Measurements from ENCODE around the gene PPP6R2. TPM values are rescaled to one million over a fixed set of nuclear protein-coding genes. Genes with fewer than 3 reads are reported as not detected.

Gene PPP6R2
- total and polyA plus RNA-seq, 2 of the 4 experiments (the other 2 are of a cell fraction) = 49.2 to 51.6 TPM

- ChIA-PET POLR2A (ENCODE audit: unreplicated experiment) (no interaction called here), CTCF (no interaction called here)
- dilution Hi-C loops (cut with HindIII; ENCODE audit: low sequenced_read_pairs, unreplicated experiment) (no loop called here), intact Hi-C loops (cut with micrococcal nuclease) (no loop called here), in situ Hi-C loops (cut with MboI; ENCODE audit: low sequenced_read_pairs) (no loop called here)
- no peak overlapping the region for H3K9ac ChIP-seq (ENCODE audit: low read depth, low read length)
- no peak overlapping the region for H2BK20ac ChIP-seq (ENCODE audit: low read depth, low read length)
- H3K27ac ChIP-seq (ENCODE audit: insufficient read depth, low read length) = no peak overlapping the region
- H4K20me1 ChIP-seq (ENCODE audit: insufficient read depth, low read length) = peaks cover 53% of the 10 kb centered on the region
- no peak overlapping the region for H4K91ac ChIP-seq (ENCODE audit: insufficient read depth, low read depth, low read length)
- H2AFZ ChIP-seq (replicated peaks; ENCODE audit: low read length, poor library complexity) = no peak overlapping the region
- no peak for DNase-seq
- 90% methylated on average over 7 of the region's 22 CpGs; no CpG with 5 or more reads in 1 of the 2 experiments for WGBS, 2 experiments (ENCODE audit: extremely low coverage in 2 of 2, insufficient read length in 1 of 2)
- H3K4ac ChIP-seq (ENCODE audit: low read depth, low read length) = no peak overlapping the region
- H4K5ac ChIP-seq (ENCODE audit: low read depth, low read length) = no peak overlapping the region
- no peak overlapping the region for H2BK15ac ChIP-seq (ENCODE audit: low read depth, low read length)
- no peak overlapping the region for H2AK9ac ChIP-seq (replicated peaks; ENCODE audit: low read depth, low read length, poor library complexity)
- H2AK5ac ChIP-seq (ENCODE audit: low read depth, low read length) = no peak overlapping the region
- no peak overlapping the region for H3K23ac ChIP-seq (ENCODE audit: low read depth, low read length)
- H3K27me3 ChIP-seq (ENCODE audit: control insufficient read depth, insufficient read depth, low read length) = no peaks in the 10 kb centered on the region
- H3K36me3 ChIP-seq (ENCODE audit: control insufficient read depth, insufficient read depth, low read length) = peaks cover 51% of the 10 kb centered on the region
- H3K9me3 ChIP-seq (ENCODE audit: control insufficient read depth, insufficient read depth, low read length) = no peaks in the 10 kb centered on the region
- no peak overlapping the region for H3K18ac ChIP-seq (ENCODE audit: low read depth, low read length)
- H2BK5ac ChIP-seq (ENCODE audit: low read depth, low read length, poor library complexity, severe bottlenecking) = no peak overlapping the region
- no peak overlapping the region for H3K56ac ChIP-seq (ENCODE audit: extremely low read depth, insufficient read depth, low read length)
- H3K14ac ChIP-seq (replicated peaks; ENCODE audit: low read depth, low read length) = no peak overlapping the region
- no peak overlapping the region for H3K4me3 ChIP-seq (ENCODE audit: insufficient read depth, low read depth, low read length)
- no peak overlapping the region for H4K8ac ChIP-seq (ENCODE audit: low read depth in 2 of 2, low read length in 2 of 2)
- peaks cover 15% of the 10 kb centered on the region for H3K4me1 ChIP-seq (ENCODE audit: control insufficient read depth, insufficient read depth, low read length)
- BruUV-seq (replicated peaks) = no TSS peak
- H3K4me2 ChIP-seq (ENCODE audit: low read depth, low read length) = no peak overlapping the region
- TF ChIP-seq ELK1 (IDR thresholded peaks at IDR 0.05; ENCODE audit: borderline replicate concordance, low read depth, low read length) (no peak), BHLHE40 (IDR thresholded peaks at IDR 0.05; ENCODE audit: low read depth, low read length) (no peak), CTCF (conservative IDR thresholded peaks at IDR 0.05; ENCODE audit: low read depth, low read length) (no peak), NFE2L2 (IDR thresholded peaks at IDR 0.05; ENCODE audit: low read depth, low read length) (no peak), SMC3 (IDR thresholded peaks at IDR 0.05; ENCODE audit: low read depth, low read length) (no peak), USF2 (IDR thresholded peaks at IDR 0.05; ENCODE audit: low read depth, low read length) (no peak), RFX5 (IDR thresholded peaks at IDR 0.05; ENCODE audit: low read depth, low read length) (no peak), FOS (IDR thresholded peaks at IDR 0.05; ENCODE audit: low read depth, low read length) (no peak), CHD1 (IDR thresholded peaks at IDR 0.05; ENCODE audit: low read depth, low read length) (no peak), RAD21 (IDR thresholded peaks at IDR 0.05; ENCODE audit: low read length) (no peak), MXI1 (IDR thresholded peaks at IDR 0.05; ENCODE audit: borderline replicate concordance, low read depth, low read length) (no peak), RCOR1 (IDR thresholded peaks at IDR 0.05; ENCODE audit: insufficient replicate concordance, low read length) (no peak), CEBPB (IDR thresholded peaks at IDR 0.05; ENCODE audit: low read depth, low read length) (no peak), MAFK (IDR thresholded peaks at IDR 0.05; ENCODE audit: low read depth, low read length) (no peak), MAZ (IDR thresholded peaks at IDR 0.05; ENCODE audit: borderline replicate concordance, low read depth, low read length) (no peak), POLR2A (IDR thresholded peaks at IDR 0.05; ENCODE audit: low read depth, low read length) (no peak)
- peaks cover 21 to 63% of the 10 kb centered on the region in 2 experiments; a peak in 3 of 4 replicates for H3K79me1 ChIP-seq (ENCODE audit: low read depth in 1 of 2, low read length in 2 of 2)
- no peak overlapping the region for H2BK120ac ChIP-seq (ENCODE audit: low read depth, low read length)
- H3K9me1 ChIP-seq (ENCODE audit: insufficient read depth, low read length) = peaks cover 15% of the 10 kb centered on the region
- no peak for ATAC-seq (ENCODE audit: low read depth)
Observed at GRCh38 chr22:50467773-50468440, 124.8 kb downstream of the PPP6R2 start.
